T-helper 2 cell treated with Interferon-gamma antibody and Interleukin-4, amounts not matched to agents 5 μg/mL and 100 μg/mL, for 36 hours (primary cell): ENCODE measurements around the gene UCN.
"Not testable (repeated sequence)": the region's sequence is repeated elsewhere in the genome, so short reads cannot be mapped to it uniquely, and the experiment has no call there.

ENCODE experiments used
- DNase-seq: peaks from one replicate; pipeline ENCODE4 v3.0.0; 2021; ENCODE audit warnings: low spot score
- H3K27ac Mint-ChIP-seq: one replicate; pipeline ENCODE4 v1.8.0; 2021; ENCODE audit warnings: mild to moderate bottlenecking, mixed read lengths
- H3K27me3 Mint-ChIP-seq: one replicate; pipeline ENCODE4 v1.8.0; 2021; ENCODE audit warnings: low read depth, mixed read lengths
- H3K36me3 Mint-ChIP-seq: one replicate; pipeline ENCODE4 v1.8.0; 2021; ENCODE audit warnings: low read depth, mixed read lengths
- H3K4me1 Mint-ChIP-seq: one replicate; pipeline ENCODE4 v1.8.0; 2021; ENCODE audit warnings: low read depth, mixed read lengths
- H3K4me3 Mint-ChIP-seq: one replicate; pipeline ENCODE4 v1.8.0; 2022; ENCODE audit warnings: mild to moderate bottlenecking, moderate library complexity, mixed read lengths
- H3K9me3 Mint-ChIP-seq: one replicate; pipeline ENCODE4 v1.8.0; 2021; ENCODE audit warnings: mixed read lengths

UCN gene

GRCh38 chr2:27306573-27307286 lies 1.5 kb downstream of the UCN start:
- no peak for DNase-seq
- peak overlapping the region; percentile 29 for H3K4me3 Mint-ChIP-seq

GRCh38 chr2:27306136-27306535 lies 2.1 kb downstream of the UCN start:
- Mint-ChIP-seq H3K4me3 (no peak overlapping the region), H3K36me3 (peaks cover 10% of the 10 kb centered on the region), H3K27ac (no peak overlapping the region), H3K27me3 (peaks cover 21% of the 10 kb centered on the region), H3K9me3 (no peaks in the 10 kb centered on the region), H3K4me1 (peaks cover 3% of the 10 kb centered on the region)
- no peak for DNase-seq

More at GRCh38 chr2:27306573-27307286, 1.5 kb downstream of the UCN start:
- Mint-ChIP-seq H3K27me3 (peaks cover 21% of the 10 kb centered on the region), H3K9me3 (no peaks in the 10 kb centered on the region), H3K36me3 (peaks cover 10% of the 10 kb centered on the region), H3K4me1 (peaks cover 3% of the 10 kb centered on the region), H3K27ac (no peak overlapping the region)

GRCh38 chr2:27305516-27305915 lies 2.7 kb downstream of the UCN start:
- Mint-ChIP-seq H3K4me1 (peaks cover 3% of the 10 kb centered on the region), H3K4me3 (no peak overlapping the region), H3K36me3 (peaks cover 9% of the 10 kb centered on the region), H3K27me3 (peaks cover 21% of the 10 kb centered on the region), H3K27ac (no peak overlapping the region), H3K9me3 (no peaks in the 10 kb centered on the region)
- DNase-seq: no peak

GRCh38 chr2:27304488-27305240 lies 3.6 kb downstream of the UCN start:
- Mint-ChIP-seq H3K27me3 (peaks cover 21% of the 10 kb centered on the region), H3K9me3 (no peaks in the 10 kb centered on the region), H3K4me3 (no peak overlapping the region), H3K36me3 (peaks cover 6% of the 10 kb centered on the region), H3K4me1 (peaks cover 3% of the 10 kb centered on the region), H3K27ac (no peak overlapping the region)
- DNase-seq: no peak

- DNase-seq: peak; percentile 32
- H3K4me1 Mint-ChIP-seq: peaks cover 3% of the 10 kb centered on the region
- peak overlapping the region; percentile 76 for H3K4me3 Mint-ChIP-seq
- no peak overlapping the region for H3K27ac Mint-ChIP-seq
- no peaks in the 10 kb centered on the region for H3K36me3 Mint-ChIP-seq
- H3K27me3 Mint-ChIP-seq: peaks cover 20% of the 10 kb centered on the region
- H3K9me3 Mint-ChIP-seq: no peaks in the 10 kb centered on the region
Observed at GRCh38 chr2:27303093-27304025, 4.9 kb downstream of the UCN start.

- not testable (repeated sequence) for H3K4me3 Mint-ChIP-seq, H3K36me3 Mint-ChIP-seq, DNase-seq, H3K9me3 Mint-ChIP-seq, H3K27ac Mint-ChIP-seq, H3K4me1 Mint-ChIP-seq
- H3K27me3 Mint-ChIP-seq: peaks cover 18% of the 10 kb centered on the region
Observed at GRCh38 chr2:27300606-27301005, 7.6 kb downstream of the UCN start.

GRCh38 chr2:27298391-27299080 lies 9.7 kb downstream of the UCN start:
- Mint-ChIP-seq H3K4me3 (no peak overlapping the region), H3K4me1 (peaks cover 3% of the 10 kb centered on the region), H3K9me3 (no peaks in the 10 kb centered on the region), H3K27me3 (peaks cover 7% of the 10 kb centered on the region), H3K27ac (no peak overlapping the region), H3K36me3 (no peaks in the 10 kb centered on the region)
- DNase-seq: no peak

GRCh38 chr2:27297195-27297594 lies 11.1 kb downstream of the UCN start:
- DNase-seq: no peak
- Mint-ChIP-seq H3K36me3 (no peaks in the 10 kb centered on the region), H3K4me3 (no peak overlapping the region), H3K4me1 (peaks cover 4% of the 10 kb centered on the region), H3K27me3 (peaks cover 18% of the 10 kb centered on the region), H3K9me3 (no peaks in the 10 kb centered on the region), H3K27ac (no peak overlapping the region)

GRCh38 chr2:27296481-27296880 lies 11.8 kb downstream of the UCN start:
- Mint-ChIP-seq H3K4me1 (peaks cover 4% of the 10 kb centered on the region), H3K4me3 (no peak overlapping the region), H3K27ac (no peak overlapping the region), H3K9me3 (no peaks in the 10 kb centered on the region), H3K36me3 (no peaks in the 10 kb centered on the region), H3K27me3 (peaks cover 23% of the 10 kb centered on the region)
- DNase-seq: no peak

- H3K27ac Mint-ChIP-seq: no peak overlapping the region
- peaks cover 23% of the 10 kb centered on the region for H3K27me3 Mint-ChIP-seq
- H3K4me1 Mint-ChIP-seq: peaks cover 4% of the 10 kb centered on the region
- no peak for DNase-seq
- no peaks in the 10 kb centered on the region for H3K36me3 Mint-ChIP-seq
- H3K4me3 Mint-ChIP-seq: no peak overlapping the region
- H3K9me3 Mint-ChIP-seq: no peaks in the 10 kb centered on the region
Observed at GRCh38 chr2:27294928-27295327, 13.3 kb downstream of the UCN start.

GRCh38 chr2:27291865-27292264 lies 16.4 kb downstream of the UCN start:
- Mint-ChIP-seq H3K36me3 (no peaks in the 10 kb centered on the region), H3K4me3 (no peak overlapping the region), H3K9me3 (no peaks in the 10 kb centered on the region), H3K27me3 (peaks cover 30% of the 10 kb centered on the region), H3K27ac (no peak overlapping the region), H3K4me1 (peaks cover 4% of the 10 kb centered on the region)
- DNase-seq: no peak

- Mint-ChIP-seq H3K4me1 (peaks cover 4% of the 10 kb centered on the region), H3K4me3 (no peak overlapping the region), H3K9me3 (no peaks in the 10 kb centered on the region), H3K27ac (no peak overlapping the region), H3K27me3 (peaks cover 38% of the 10 kb centered on the region), H3K36me3 (no peaks in the 10 kb centered on the region)
- DNase-seq: no peak
Observed at GRCh38 chr2:27290549-27290948, 17.7 kb downstream of the UCN start.

- DNase-seq: no peak
- no peak overlapping the region for H3K27ac Mint-ChIP-seq
Observed at GRCh38 chr2:27288610-27289009, 19.6 kb downstream of the UCN start.

More at GRCh38 chr2:27288610-27289009, 19.6 kb downstream of the UCN start:
- no peaks in the 10 kb centered on the region for H3K9me3 Mint-ChIP-seq
- H3K27me3 Mint-ChIP-seq: peaks cover 48% of the 10 kb centered on the region
- no peaks in the 10 kb centered on the region for H3K36me3 Mint-ChIP-seq
- no peak overlapping the region for H3K4me3 Mint-ChIP-seq
- peaks cover 4% of the 10 kb centered on the region for H3K4me1 Mint-ChIP-seq
